ENCODE results near the gene ABI3. TPM values are rescaled to one million over a fixed set of nuclear protein-coding genes. Genes with fewer than 3 reads are reported as not detected.
"Not testable (repeated sequence)": the region's sequence is repeated elsewhere in the genome, so short reads cannot be mapped to it uniquely, and the experiment has no call there.

Gene ABI3
- total and polyA plus RNA-seq, 4 donors = 1.4 to 6.5 (median 5.0) TPM

- no peak for DNase-seq (ENCODE audit: low read depth in 4 of 6, low spot score in 6 of 6)
- WGBS (ENCODE audit: insufficient coverage) = 75% methylated on average over 5 of the region's 5 CpGs
- Histone ChIP-seq H3K36me3 (ENCODE audit: control insufficient read depth, insufficient read depth, low read length) (no peaks in the 10 kb centered on the region), H3K27me3 (ENCODE audit: control insufficient read depth, insufficient read depth, low read length) (no peaks in the 10 kb centered on the region), H3K27ac (ENCODE audit: low read depth, low read length) (no peak overlapping the region), H3K4me3 (ENCODE audit: low read depth, low read length) (no peak overlapping the region), H3K9me3 (ENCODE audit: control insufficient read depth, insufficient read depth, low read length) (no peaks in the 10 kb centered on the region), H3K4me1 (ENCODE audit: control insufficient read depth, insufficient read depth, low read length) (no peaks in the 10 kb centered on the region)
These were observed 27.2 kb upstream of the ABI3 start for GRCh38 chr17:49183341-49183740.

- DNase-seq (ENCODE audit: low read depth in 4 of 6, low spot score in 6 of 6) = no peak
- Histone ChIP-seq H3K27ac (ENCODE audit: low read depth, low read length) (no peak overlapping the region), H3K9me3 (ENCODE audit: control insufficient read depth, insufficient read depth, low read length) (no peaks in the 10 kb centered on the region), H3K36me3 (ENCODE audit: control insufficient read depth, insufficient read depth, low read length) (no peaks in the 10 kb centered on the region), H3K4me3 (ENCODE audit: low read depth, low read length) (no peak overlapping the region), H3K27me3 (ENCODE audit: control insufficient read depth, insufficient read depth, low read length) (no peaks in the 10 kb centered on the region), H3K4me1 (ENCODE audit: control insufficient read depth, insufficient read depth, low read length) (no peaks in the 10 kb centered on the region)
- 92% methylated on average over 7 of the region's 7 CpGs for WGBS (ENCODE audit: insufficient coverage)
These were observed 26.7 kb upstream of the ABI3 start for GRCh38 chr17:49183801-49184200.

GRCh38 chr17:49184522-49184921 is 26.0 kb upstream of the ABI3 start:
- not testable (repeated sequence) for H3K27ac ChIP-seq (ENCODE audit: low read depth, low read length); H3K4me1 ChIP-seq (ENCODE audit: control insufficient read depth, insufficient read depth, low read length); H3K4me3 ChIP-seq (ENCODE audit: low read depth, low read length); DNase-seq (ENCODE audit: low read depth in 4 of 6, low spot score in 6 of 6); H3K27me3 ChIP-seq (ENCODE audit: control insufficient read depth, insufficient read depth, low read length); H3K9me3 ChIP-seq (ENCODE audit: control insufficient read depth, insufficient read depth, low read length); H3K36me3 ChIP-seq (ENCODE audit: control insufficient read depth, insufficient read depth, low read length)

DNA sequence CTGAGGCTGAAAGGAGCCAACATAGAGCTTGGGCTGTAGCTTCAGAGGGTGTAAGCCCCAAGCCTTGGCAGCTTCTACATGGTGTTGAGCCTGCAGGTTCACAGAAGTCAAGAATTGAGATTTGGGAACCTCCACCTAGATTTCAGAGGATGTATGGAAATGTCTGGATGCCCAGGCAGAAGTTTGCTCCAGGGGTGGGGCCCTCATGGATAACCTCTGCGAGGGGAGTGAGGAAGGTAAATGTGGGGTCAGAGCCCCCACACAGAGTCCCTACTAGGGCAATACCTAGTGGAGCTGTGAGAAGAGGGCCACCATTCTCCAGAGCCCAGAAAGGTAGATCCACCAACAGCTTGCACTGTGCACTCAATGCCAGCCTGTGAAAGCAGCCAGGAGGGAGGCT is 25.1 kb upstream of the ABI3 start:
- DNase-seq (ENCODE audit: low read depth in 4 of 6, low spot score in 6 of 6); H3K4me1 ChIP-seq (ENCODE audit: control insufficient read depth, insufficient read depth, low read length); H3K27me3 ChIP-seq (ENCODE audit: control insufficient read depth, insufficient read depth, low read length); H3K36me3 ChIP-seq (ENCODE audit: control insufficient read depth, insufficient read depth, low read length); H3K9me3 ChIP-seq (ENCODE audit: control insufficient read depth, insufficient read depth, low read length); H3K4me3 ChIP-seq (ENCODE audit: low read depth, low read length); H3K27ac ChIP-seq (ENCODE audit: low read depth, low read length): not testable (repeated sequence)
- WGBS (ENCODE audit: insufficient coverage) = no CpG with 5 or more reads among the region's 1 CpG

GRCh38 chr17:49187301-49187700 is 23.2 kb upstream of the ABI3 start:
- peaks cover 4% of the 10 kb centered on the region for H3K4me1 ChIP-seq (ENCODE audit: control insufficient read depth, insufficient read depth, low read length)
- 100% methylated on average over 1 of the region's 3 CpGs for WGBS (ENCODE audit: insufficient coverage)

DNA sequence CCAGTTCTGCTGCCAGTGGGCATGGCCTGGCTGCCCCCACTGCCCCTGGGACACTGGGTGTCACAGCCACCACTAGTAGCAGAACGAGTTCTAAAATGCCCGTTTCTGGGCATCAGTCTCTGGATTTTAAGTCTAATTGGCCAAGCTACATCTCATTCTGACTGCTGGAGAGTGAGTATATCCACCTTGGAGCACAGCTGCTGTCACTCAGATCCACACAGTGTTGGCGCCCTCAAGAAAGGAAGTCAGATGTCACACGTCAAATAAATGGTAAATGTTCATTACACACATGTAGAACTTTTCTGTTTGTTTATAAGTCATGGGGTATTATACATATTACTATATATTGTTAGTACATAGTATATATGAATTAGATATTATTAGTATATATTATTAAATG is 19.6 kb upstream of the ABI3 start:
- Histone ChIP-seq H3K9me3 (ENCODE audit: control insufficient read depth, insufficient read depth, low read length) (no peaks in the 10 kb centered on the region), H3K27me3 (ENCODE audit: control insufficient read depth, insufficient read depth, low read length) (no peaks in the 10 kb centered on the region), H3K27ac (ENCODE audit: low read depth, low read length) (no peak overlapping the region), H3K36me3 (ENCODE audit: control insufficient read depth, insufficient read depth, low read length) (no peaks in the 10 kb centered on the region), H3K4me3 (ENCODE audit: low read depth, low read length) (no peak overlapping the region), H3K4me1 (ENCODE audit: control insufficient read depth, insufficient read depth, low read length) (peaks cover 10% of the 10 kb centered on the region)
- WGBS (ENCODE audit: insufficient coverage) = 75% methylated on average over 2 of the region's 4 CpGs
- no peak for DNase-seq (ENCODE audit: low read depth in 4 of 6, low spot score in 6 of 6)

More at GRCh38 chr17:49187301-49187700, 23.2 kb upstream of the ABI3 start:
- no peaks in the 10 kb centered on the region for H3K36me3 ChIP-seq (ENCODE audit: control insufficient read depth, insufficient read depth, low read length)
- H3K9me3 ChIP-seq (ENCODE audit: control insufficient read depth, insufficient read depth, low read length) = no peaks in the 10 kb centered on the region
- H3K4me3 ChIP-seq (ENCODE audit: low read depth, low read length) = no peak overlapping the region
- no peak for DNase-seq (ENCODE audit: low read depth in 4 of 6, low spot score in 6 of 6)
- H3K27ac ChIP-seq (ENCODE audit: low read depth, low read length) = no peak overlapping the region
- H3K27me3 ChIP-seq (ENCODE audit: control insufficient read depth, insufficient read depth, low read length) = no peaks in the 10 kb centered on the region

DNA sequence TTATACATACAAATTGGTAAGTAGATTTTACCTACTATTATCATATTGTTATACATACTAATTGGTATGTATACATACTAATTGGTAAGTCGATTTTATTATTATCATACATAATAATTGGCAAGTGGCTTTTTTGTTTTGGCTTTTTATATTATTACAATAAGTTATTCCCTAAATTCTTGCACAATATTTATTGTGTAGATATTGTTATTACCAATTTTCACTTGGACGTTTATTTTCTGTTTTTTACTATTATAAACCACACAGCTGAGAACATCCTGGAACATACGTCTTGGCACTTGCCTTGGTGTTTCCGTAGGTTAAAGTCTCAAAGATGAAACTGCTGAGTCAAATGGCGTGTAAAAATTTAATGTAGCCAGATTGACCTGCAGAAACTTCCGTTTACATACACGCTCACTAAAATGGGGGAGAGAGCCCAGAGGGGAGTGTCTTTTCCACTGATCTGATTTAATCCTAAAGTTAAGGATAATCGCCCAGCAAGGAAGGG is 19.0 kb upstream of the ABI3 start:
- Histone ChIP-seq H3K4me3 (ENCODE audit: low read depth, low read length) (peak overlapping the region; percentile 100), H3K27ac (ENCODE audit: low read depth, low read length) (peak overlapping the region; percentile 100), H3K36me3 (ENCODE audit: control insufficient read depth, insufficient read depth, low read length) (no peaks in the 10 kb centered on the region), H3K9me3 (ENCODE audit: control insufficient read depth, insufficient read depth, low read length) (no peaks in the 10 kb centered on the region), H3K27me3 (ENCODE audit: control insufficient read depth, insufficient read depth, low read length) (no peaks in the 10 kb centered on the region), H3K4me1 (ENCODE audit: control insufficient read depth, insufficient read depth, low read length) (peaks cover 10% of the 10 kb centered on the region)
- no peak for DNase-seq (ENCODE audit: low read depth in 4 of 6, low spot score in 6 of 6)
- 0% methylated on average over 1 of the region's 8 CpGs for WGBS (ENCODE audit: insufficient coverage)

DNA sequence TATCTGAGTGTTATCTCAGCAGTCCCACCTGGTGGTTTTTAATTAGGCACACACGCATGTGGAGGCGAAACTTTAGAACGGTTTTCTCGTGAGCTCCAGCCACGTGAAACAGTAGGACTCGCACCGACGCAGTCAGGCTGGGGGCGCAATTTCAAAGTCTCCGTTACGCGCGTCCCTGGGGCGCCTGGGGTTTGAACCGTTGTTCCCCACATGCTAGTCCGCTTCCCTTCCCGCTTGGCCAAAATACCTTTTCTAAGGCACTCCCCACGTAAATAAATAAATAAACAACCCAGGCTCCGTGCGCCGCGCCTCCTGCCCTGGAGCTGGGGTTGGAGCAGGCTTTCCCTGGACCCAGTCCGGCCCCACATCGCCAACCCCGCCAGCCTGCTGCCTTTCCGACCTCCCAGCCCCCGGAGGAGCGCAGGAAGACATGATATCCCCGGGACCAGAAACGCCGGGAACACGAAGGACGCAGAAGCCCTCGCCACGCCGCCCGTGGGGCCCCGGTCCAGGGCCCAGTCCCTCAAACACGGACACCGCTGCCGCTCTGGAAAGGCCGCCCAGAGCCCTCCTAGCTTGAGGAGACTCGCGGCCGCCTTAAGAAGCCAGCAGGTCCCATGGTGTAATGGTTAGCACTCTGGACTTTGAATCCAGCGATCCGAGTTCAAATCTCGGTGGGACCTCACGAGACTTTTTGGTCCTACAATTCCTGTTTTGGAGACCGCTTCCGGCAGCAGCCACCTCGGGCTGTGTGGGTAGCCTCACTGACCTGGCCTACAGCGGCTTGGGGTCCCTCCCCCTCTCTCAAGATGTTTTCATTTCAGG is 18.4 kb upstream of the ABI3 start:
- no peaks in the 10 kb centered on the region for H3K9me3 ChIP-seq (ENCODE audit: control insufficient read depth, insufficient read depth, low read length)
- peak overlapping the region; percentile 100 for H3K4me3 ChIP-seq (ENCODE audit: low read depth, low read length)
- peak overlapping the region; percentile 100 for H3K27ac ChIP-seq (ENCODE audit: low read depth, low read length)
- DNase-seq (ENCODE audit: low read depth in 4 of 6, low spot score in 6 of 6) = peak; percentile 77 to 97 (median 83)
- H3K27me3 ChIP-seq (ENCODE audit: control insufficient read depth, insufficient read depth, low read length) = no peaks in the 10 kb centered on the region
- peaks cover 10% of the 10 kb centered on the region for H3K4me1 ChIP-seq (ENCODE audit: control insufficient read depth, insufficient read depth, low read length)
- H3K36me3 ChIP-seq (ENCODE audit: control insufficient read depth, insufficient read depth, low read length) = no peaks in the 10 kb centered on the region
- under 1% methylated on average over 52 of the region's 53 CpGs for WGBS (ENCODE audit: insufficient coverage)

DNA sequence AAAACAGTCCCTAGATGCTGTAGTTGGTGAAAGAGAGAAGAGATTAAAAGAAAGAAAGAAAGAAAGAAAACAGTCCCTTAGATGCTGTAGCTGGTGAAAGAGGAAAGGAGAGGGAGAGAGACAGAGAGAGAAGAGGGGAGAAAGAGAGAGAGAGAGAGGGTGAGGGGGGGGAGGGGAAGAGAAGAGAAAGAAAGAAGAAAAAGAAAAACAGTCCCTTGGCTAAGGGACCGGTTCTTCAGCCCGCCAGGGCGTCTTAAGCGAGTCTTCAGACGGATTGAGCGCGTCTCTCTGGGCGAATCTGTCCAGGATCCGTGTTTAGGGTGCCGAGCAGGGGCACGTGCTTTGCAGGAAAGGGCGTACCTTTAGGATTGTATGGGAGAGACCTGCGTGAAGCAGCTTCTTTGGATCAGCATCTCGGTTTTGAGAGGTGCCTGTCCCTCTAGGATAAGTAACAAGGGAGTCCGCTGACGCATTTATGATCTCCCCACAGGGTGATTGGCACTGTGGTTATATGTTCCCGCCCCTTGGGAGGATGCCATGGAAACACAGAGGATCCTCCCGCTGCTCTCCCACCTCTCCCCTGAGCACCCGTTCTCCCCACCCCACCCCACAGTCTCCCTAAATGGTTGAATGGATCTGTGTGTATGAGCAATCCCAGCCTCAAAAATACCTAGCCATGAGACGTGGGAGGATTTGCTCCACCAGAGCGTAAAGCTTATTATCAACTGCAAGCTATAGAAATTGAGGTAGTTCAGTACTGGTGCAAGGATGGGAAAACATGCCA is 16.8 kb upstream of the ABI3 start:
- DNase-seq (ENCODE audit: low read depth in 4 of 6, low spot score in 6 of 6) = peak; percentile 20 to 91 (median 50)
- peaks cover 10% of the 10 kb centered on the region for H3K4me1 ChIP-seq (ENCODE audit: control insufficient read depth, insufficient read depth, low read length)
- H3K4me3 ChIP-seq (ENCODE audit: low read depth, low read length) = peak overlapping the region; percentile 100
- H3K36me3 ChIP-seq (ENCODE audit: control insufficient read depth, insufficient read depth, low read length) = no peaks in the 10 kb centered on the region
- H3K9me3 ChIP-seq (ENCODE audit: control insufficient read depth, insufficient read depth, low read length) = no peaks in the 10 kb centered on the region
- H3K27me3 ChIP-seq (ENCODE audit: control insufficient read depth, insufficient read depth, low read length) = no peaks in the 10 kb centered on the region
- 3% methylated on average over 15 of the region's 21 CpGs for WGBS (ENCODE audit: insufficient coverage)
- peak overlapping the region; percentile 100 for H3K27ac ChIP-seq (ENCODE audit: low read depth, low read length)

DNA sequence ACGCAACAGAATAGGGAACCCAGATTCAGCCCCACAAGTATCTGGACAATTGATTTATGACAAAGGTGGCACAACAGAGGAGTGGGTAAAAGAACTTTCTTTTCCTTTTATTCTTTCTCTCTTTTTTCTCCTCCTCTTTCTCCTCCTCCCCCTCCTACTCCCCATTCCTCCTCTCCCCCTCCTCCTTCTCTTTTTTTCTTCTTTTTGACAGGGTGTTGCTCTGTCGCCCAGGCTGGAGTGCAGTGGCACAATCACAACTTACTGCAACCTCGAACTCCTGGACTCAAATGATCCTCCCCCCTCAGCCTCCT is 16.3 kb upstream of the ABI3 start:
- WGBS (ENCODE audit: insufficient coverage) = 50% methylated on average over 3 of the region's 3 CpGs
- DNase-seq (ENCODE audit: low read depth in 4 of 6, low spot score in 6 of 6) = no peak
- Histone ChIP-seq H3K4me3 (ENCODE audit: low read depth, low read length) (no peak overlapping the region), H3K27ac (ENCODE audit: low read depth, low read length) (no peak overlapping the region), H3K9me3 (ENCODE audit: control insufficient read depth, insufficient read depth, low read length) (no peaks in the 10 kb centered on the region), H3K27me3 (ENCODE audit: control insufficient read depth, insufficient read depth, low read length) (no peaks in the 10 kb centered on the region), H3K4me1 (ENCODE audit: control insufficient read depth, insufficient read depth, low read length) (peaks cover 10% of the 10 kb centered on the region), H3K36me3 (ENCODE audit: control insufficient read depth, insufficient read depth, low read length) (no peaks in the 10 kb centered on the region)
